NCI-H187 (cell line): ENCODE measurements around the gene DACH1.

Experiments used
- DNase-seq, 2 experiments: peaks; one replicate each; lab custom pipeline; 2025; lab: John Stamatoyannopoulos, UW

DACH1 gene

GRCh38 chr13:71583581-71583980 is 283.4 kb downstream of the DACH1 start:
- no peak for DNase-seq

- no peak for DNase-seq
Measured at GRCh38 chr13:71580614-71581013, 286.4 kb downstream of the DACH1 start.

- DNase-seq: no peak
Measured at GRCh38 chr13:71578048-71578447, 289.0 kb downstream of the DACH1 start.

GRCh38 chr13:71577127-71577526 is 289.9 kb downstream of the DACH1 start:
- DNase-seq: no peak

GRCh38 chr13:71576571-71576970 is 290.4 kb downstream of the DACH1 start:
- DNase-seq: no peak

GRCh38 chr13:71546881-71547280 is 320.1 kb downstream of the DACH1 start:
- no peak for DNase-seq

- no peak for DNase-seq
Measured at GRCh38 chr13:71540098-71540497, 326.9 kb downstream of the DACH1 start.

- DNase-seq: no peak
Measured at GRCh38 chr13:71536201-71536600, 330.8 kb downstream of the DACH1 start.

- no peak for DNase-seq
Measured at GRCh38 chr13:71524613-71525304, 342.2 kb downstream of the DACH1 start.

GRCh38 chr13:71524245-71524612 is 342.8 kb downstream of the DACH1 start:
- DNase-seq: no peak

- no peak for DNase-seq
Measured at GRCh38 chr13:71522941-71523526, 344.0 kb downstream of the DACH1 start.

- DNase-seq: no peak
Measured at GRCh38 chr13:71517004-71517403, 350.0 kb downstream of the DACH1 start.

GRCh38 chr13:71516521-71516920 is 350.5 kb downstream of the DACH1 start:
- no peak for DNase-seq

- DNase-seq: no peak
Measured at GRCh38 chr13:71515744-71516038, 351.3 kb downstream of the DACH1 start.

GRCh38 chr13:71514900-71515743 is 351.9 kb downstream of the DACH1 start:
- DNase-seq: no peak

- no peak for DNase-seq
Measured at GRCh38 chr13:71513411-71514033, 353.5 kb downstream of the DACH1 start.

GRCh38 chr13:71503781-71504180 is 363.2 kb downstream of the DACH1 start:
- DNase-seq: no peak

GRCh38 chr13:71499944-71500514 is 367.0 kb downstream of the DACH1 start:
- no peak for DNase-seq

- no peak for DNase-seq
Measured at GRCh38 chr13:71499235-71499634, 367.8 kb downstream of the DACH1 start.

- DNase-seq: no peak
Measured at GRCh38 chr13:71493189-71493588, 373.8 kb downstream of the DACH1 start.

GRCh38 chr13:71492346-71492871 is 374.6 kb downstream of the DACH1 start:
- DNase-seq: no peak

GRCh38 chr13:71491010-71491409 is 376.0 kb downstream of the DACH1 start:
- no peak for DNase-seq
